ENCODE measurements around the gene ANKRD60.

Gene ANKRD60

GRCh38 chr20:58223358-58223941 lies 5.0 kb downstream of the ANKRD60 start:
- DNase-seq (ENCODE audit: low spot score), result no peak

- no peak for DNase-seq (ENCODE audit: low spot score)
Measured at GRCh38 chr20:58222446-58222845, 6.0 kb downstream of the ANKRD60 start.

- no peak for DNase-seq (ENCODE audit: low spot score)
Measured at GRCh38 chr20:58219342-58219700, 9.1 kb downstream of the ANKRD60 start.

GRCh38 chr20:58218665-58219341 lies 9.7 kb downstream of the ANKRD60 start:
- DNase-seq (ENCODE audit: low spot score), result no peak

GRCh38 chr20:58216334-58216733 lies 12.1 kb downstream of the ANKRD60 start:
- no peak for DNase-seq (ENCODE audit: low spot score)

- DNase-seq (ENCODE audit: low spot score), result no peak
Measured at GRCh38 chr20:58215116-58215515, 13.3 kb downstream of the ANKRD60 start.

GRCh38 chr20:58214310-58214709 lies 14.1 kb downstream of the ANKRD60 start:
- no peak for DNase-seq (ENCODE audit: low spot score)

GRCh38 chr20:58213716-58214115 lies 14.7 kb downstream of the ANKRD60 start:
- DNase-seq (ENCODE audit: low spot score), result no peak

- DNase-seq (ENCODE audit: low spot score), result no peak
Measured at GRCh38 chr20:58213121-58213520, 15.3 kb downstream of the ANKRD60 start.

GRCh38 chr20:58212636-58213035 lies 15.8 kb downstream of the ANKRD60 start:
- no peak for DNase-seq (ENCODE audit: low spot score)

GRCh38 chr20:58210398-58210747 lies 18.1 kb downstream of the ANKRD60 start:
- DNase-seq (ENCODE audit: low spot score), result no peak

GRCh38 chr20:58209652-58210397 lies 18.6 kb downstream of the ANKRD60 start:
- DNase-seq (ENCODE audit: low spot score), result peak; percentile 97

GRCh38 chr20:58208944-58209343 lies 19.5 kb downstream of the ANKRD60 start:
- DNase-seq (ENCODE audit: low spot score), result no peak

- no peak for DNase-seq (ENCODE audit: low spot score)
Measured at GRCh38 chr20:58205850-58206249, 22.6 kb downstream of the ANKRD60 start.

GRCh38 chr20:58202044-58202443 lies 26.4 kb downstream of the ANKRD60 start:
- DNase-seq (ENCODE audit: low spot score), result no peak

- DNase-seq (ENCODE audit: low spot score), result no peak
Measured at GRCh38 chr20:58201616-58202015, 26.8 kb downstream of the ANKRD60 start.

GRCh38 chr20:58199469-58199868 lies 29.0 kb downstream of the ANKRD60 start:
- no peak for DNase-seq (ENCODE audit: low spot score)

- no peak for DNase-seq (ENCODE audit: low spot score)
Measured at GRCh38 chr20:58198901-58199355, 29.5 kb downstream of the ANKRD60 start.

GRCh38 chr20:58198384-58198783 lies 30.1 kb downstream of the ANKRD60 start:
- no peak for DNase-seq (ENCODE audit: low spot score)

GRCh38 chr20:58197185-58197469 lies 31.3 kb downstream of the ANKRD60 start:
- DNase-seq (ENCODE audit: low spot score), result no peak

GRCh38 chr20:58196402-58197184 lies 31.9 kb downstream of the ANKRD60 start:
- DNase-seq (ENCODE audit: low spot score), result no peak

- DNase-seq (ENCODE audit: low spot score), result no peak
Measured at GRCh38 chr20:58195047-58195446, 33.4 kb downstream of the ANKRD60 start.

Data from iPS-NIHi11 (cell line).